ENCODE measurements around the gene CFB. TPM values are rescaled to one million over a fixed set of nuclear protein-coding genes. Genes with fewer than 3 reads are reported as not detected.
A peak's percentile ranks its signal among the peaks of the same experiment; 100 is the strongest.

The CFB gene
- total RNA-seq, 1 experiment from 2014 or later = 22.6 TPM

DNA sequence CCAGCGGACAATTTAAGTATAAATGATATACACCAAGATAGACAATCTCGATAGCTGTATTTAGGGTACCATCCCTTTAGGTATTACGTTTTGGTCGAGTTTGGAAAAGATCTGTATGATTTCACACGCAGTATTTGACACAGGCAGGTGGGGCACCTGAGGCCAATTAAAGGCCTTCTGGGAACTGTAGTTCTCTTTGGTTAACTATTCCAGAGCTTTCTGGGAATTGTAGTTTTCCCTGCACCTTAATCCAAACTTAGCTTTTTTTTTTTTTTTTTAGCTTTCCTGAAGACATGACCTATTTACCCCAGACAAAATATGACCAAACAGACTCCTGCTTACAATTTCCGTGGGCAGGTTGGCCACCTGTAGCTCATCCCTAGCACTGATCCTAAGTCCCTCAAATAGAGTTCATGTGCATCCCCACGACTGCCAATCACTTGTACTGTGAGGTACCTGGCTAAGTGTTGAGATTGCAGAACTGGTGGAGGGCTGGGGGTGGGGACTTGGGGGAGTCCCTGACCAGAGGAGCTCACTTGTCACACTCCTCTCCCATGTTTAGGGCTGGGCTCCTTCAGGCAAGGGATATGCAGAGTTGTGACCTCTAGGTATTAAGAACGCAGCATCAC is 47.4 kb upstream of the CFB start:
- POLR2A ChIA-PET (ENCODE audit: unreplicated experiment) = interaction anchor here (0.6 to 1.4 kb wide), 10 partner anchors 36 to 953 kb away, joined by 3 to 18 read pairs (median 6); partner anchors contain the start of genes CLIC1, HSPA1B and NEU1
- H3K27ac ChIP-seq = 0 out of 2 replicates have a peak overlapping the region, but pooled peaks have one; percentile 44
- BruUV-seq (replicated peaks) = no TSS peak

GRCh38 chr6:31899215-31899614 is 46.7 kb upstream of the CFB start:
- intact Hi-C loops (cut with micrococcal nuclease; ENCODE audit: unreplicated experiment) = loop anchor here (5.0 kb wide), 2 partner anchors 67 to 217 kb away; partner anchors contain the start of gene LY6G5C
- no TSS peak for BruUV-seq (replicated peaks)
- Histone ChIP-seq H3K79me2 (ENCODE audit: low read depth) (peaks cover 30% of the 10 kb centered on the region), H3F3A (ENCODE audit: insufficient read depth, low read depth) (peaks cover 40% of the 10 kb centered on the region), H3K9me3 (ENCODE audit: insufficient read depth, low read depth) (no peaks in the 10 kb centered on the region), H3K27ac (no peak overlapping the region), H3K36me3 (ENCODE audit: low read depth) (peaks cover 11% of the 10 kb centered on the region; the same call in 1 of the 2 replicates), H3K27me3 (ENCODE audit: insufficient read depth, low read depth) (no peaks in the 10 kb centered on the region), H2AFZ (no peak overlapping the region), H3K4me3 (no peak overlapping the region), H3K9me2 (ENCODE audit: insufficient read depth) (no peaks in the 10 kb centered on the region), H4K20me1 (ENCODE audit: insufficient read depth) (no peaks in the 10 kb centered on the region), H3K4me1 (replicated peaks; ENCODE audit: insufficient read depth) (peaks cover 28% of the 10 kb centered on the region), H3K4me2 (peak overlapping the region; percentile 91)
- DNase-seq = no peak
- TF ChIP-seq EZH2 (IDR thresholded peaks at IDR 0.05; ENCODE audit: low read depth) (no peak), CTCF (conservative IDR thresholded peaks at IDR 0.05) (no peak)
- ChIA-PET POLR2A (ENCODE audit: unreplicated experiment) (no interaction called here), CTCF (no interaction called here)

More for the DNA sequence above, 47.4 kb upstream of the CFB start:
- no peaks in the 10 kb centered on the region for H4K20me1 ChIP-seq (ENCODE audit: insufficient read depth)
- H3K27me3 ChIP-seq (ENCODE audit: insufficient read depth, low read depth) = no peaks in the 10 kb centered on the region
- peak; percentile 21 to 75 for DNase-seq
- CTCF ChIA-PET = interaction anchor here (0.5 to 0.8 kb wide), 3 partner anchors 30 to 128 kb away, joined by 3 to 4 read pairs (median 3); no protein-coding TSS in a partner anchor
- H3K4me1 ChIP-seq (replicated peaks; ENCODE audit: insufficient read depth) = peaks cover 28% of the 10 kb centered on the region
- H3K9me2 ChIP-seq (ENCODE audit: insufficient read depth) = no peaks in the 10 kb centered on the region
- H3K4me3 ChIP-seq = peak overlapping the region; percentile 73
- intact Hi-C loops (cut with micrococcal nuclease; ENCODE audit: unreplicated experiment) = loop anchor here (5.0 kb wide), 2 partner anchors 66 to 216 kb away; partner anchors contain the start of gene LY6G5C
- H3K79me2 ChIP-seq (ENCODE audit: low read depth) = peaks cover 30% of the 10 kb centered on the region
- peak overlapping the region; percentile 83 for H2AFZ ChIP-seq
- H3K36me3 ChIP-seq (ENCODE audit: low read depth) = peaks cover 12% of the 10 kb centered on the region; the same call in 1 of the 2 replicates
- TF ChIP-seq EZH2 (IDR thresholded peaks at IDR 0.05; ENCODE audit: low read depth) (no peak), CTCF (conservative IDR thresholded peaks at IDR 0.05) (no peak)
- H3K4me2 ChIP-seq = peak overlapping the region; percentile 91
- H3F3A ChIP-seq (ENCODE audit: insufficient read depth, low read depth) = peaks cover 40% of the 10 kb centered on the region
- H3K9me3 ChIP-seq (ENCODE audit: insufficient read depth, low read depth) = no peaks in the 10 kb centered on the region

DNA sequence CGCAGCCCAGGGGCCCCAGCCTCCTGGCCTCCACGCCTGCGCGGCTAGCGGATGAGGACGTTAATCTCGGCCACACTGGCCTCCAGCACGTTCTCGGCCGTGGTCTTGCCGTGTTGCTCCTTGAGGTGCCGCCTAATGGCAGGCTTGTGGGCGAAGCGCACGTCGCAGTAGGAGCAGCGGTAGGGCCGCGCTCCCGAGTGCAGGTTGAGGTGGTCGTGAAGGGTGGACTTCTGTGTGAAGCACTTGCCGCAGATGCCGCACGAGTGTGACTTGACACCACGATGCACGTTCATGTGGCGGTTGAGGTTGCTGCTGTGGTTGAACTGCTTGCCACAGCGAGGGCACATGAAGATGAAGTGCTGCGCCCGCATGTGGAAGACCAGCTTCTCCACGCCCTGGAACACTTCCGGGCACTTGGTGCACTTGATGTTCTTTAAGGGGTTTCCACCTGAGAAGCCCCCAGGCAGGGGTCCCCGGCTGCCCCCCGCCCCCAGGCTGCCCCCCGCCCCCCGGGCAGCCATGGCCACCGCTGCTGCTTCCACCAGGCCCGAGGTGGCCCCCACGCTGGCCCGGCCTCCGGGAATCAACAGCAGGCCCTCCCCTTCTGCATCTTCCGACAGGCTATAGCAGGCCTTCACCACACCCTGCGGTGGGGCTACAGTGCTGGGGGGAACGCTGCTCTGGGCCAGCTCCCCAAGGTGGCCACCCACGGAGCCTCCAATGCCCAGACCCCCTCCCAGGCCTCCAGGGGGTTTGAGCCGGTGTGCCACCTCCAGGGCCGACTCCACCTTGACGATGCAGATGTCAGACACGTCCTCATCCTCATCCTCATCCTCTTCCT is 45.8 kb upstream of the CFB start:
- no peak for TF ChIP-seq EZH2 (IDR thresholded peaks at IDR 0.05; ENCODE audit: low read depth)
- no peak for TF ChIP-seq CTCF (conservative IDR thresholded peaks at IDR 0.05)

More for the DNA sequence above, 45.8 kb upstream of the CFB start:
- DNase-seq = no peak
- Histone ChIP-seq H4K20me1 (ENCODE audit: insufficient read depth) (no peaks in the 10 kb centered on the region), H3F3A (ENCODE audit: insufficient read depth, low read depth) (peaks cover 40% of the 10 kb centered on the region), H2AFZ (no peak overlapping the region), H3K27ac (no peak overlapping the region), H3K27me3 (ENCODE audit: insufficient read depth, low read depth) (no peaks in the 10 kb centered on the region), H3K4me2 (no peak overlapping the region), H3K4me1 (replicated peaks; ENCODE audit: insufficient read depth) (peaks cover 28% of the 10 kb centered on the region), H3K4me3 (no peak overlapping the region), H3K36me3 (ENCODE audit: low read depth) (peaks cover 7% of the 10 kb centered on the region; the same call in 1 of the 2 replicates), H3K9me3 (ENCODE audit: insufficient read depth, low read depth) (no peaks in the 10 kb centered on the region), H3K79me2 (ENCODE audit: low read depth) (peaks cover 30% of the 10 kb centered on the region), H3K9me2 (ENCODE audit: insufficient read depth) (no peaks in the 10 kb centered on the region)
- ChIA-PET CTCF (no interaction called here), POLR2A (ENCODE audit: unreplicated experiment) (interaction anchor here (0.6 kb wide), 1 partner anchor 122 kb away, joined by 3 read pairs; no protein-coding TSS in a partner anchor)
- intact Hi-C loops (cut with micrococcal nuclease; ENCODE audit: unreplicated experiment) = loop anchor here (5.0 kb wide), 2 partner anchors 68 to 218 kb away; partner anchors contain the start of gene LY6G5C
- no TSS peak for BruUV-seq (replicated peaks)
